Activated naive CD4-positive, alpha-beta T cell treated with anti-CD3 and anti-CD28 coated beads, Interleukin-2, amount 50 U/mL, for 16 hours (primary cell): Measurements from ENCODE around the gene NKAPL.

Source experiments
- DNase-seq: peaks from one replicate; pipeline ENCODE4 v3.0.0-alpha.2; 2020

NKAPL gene

DNA sequence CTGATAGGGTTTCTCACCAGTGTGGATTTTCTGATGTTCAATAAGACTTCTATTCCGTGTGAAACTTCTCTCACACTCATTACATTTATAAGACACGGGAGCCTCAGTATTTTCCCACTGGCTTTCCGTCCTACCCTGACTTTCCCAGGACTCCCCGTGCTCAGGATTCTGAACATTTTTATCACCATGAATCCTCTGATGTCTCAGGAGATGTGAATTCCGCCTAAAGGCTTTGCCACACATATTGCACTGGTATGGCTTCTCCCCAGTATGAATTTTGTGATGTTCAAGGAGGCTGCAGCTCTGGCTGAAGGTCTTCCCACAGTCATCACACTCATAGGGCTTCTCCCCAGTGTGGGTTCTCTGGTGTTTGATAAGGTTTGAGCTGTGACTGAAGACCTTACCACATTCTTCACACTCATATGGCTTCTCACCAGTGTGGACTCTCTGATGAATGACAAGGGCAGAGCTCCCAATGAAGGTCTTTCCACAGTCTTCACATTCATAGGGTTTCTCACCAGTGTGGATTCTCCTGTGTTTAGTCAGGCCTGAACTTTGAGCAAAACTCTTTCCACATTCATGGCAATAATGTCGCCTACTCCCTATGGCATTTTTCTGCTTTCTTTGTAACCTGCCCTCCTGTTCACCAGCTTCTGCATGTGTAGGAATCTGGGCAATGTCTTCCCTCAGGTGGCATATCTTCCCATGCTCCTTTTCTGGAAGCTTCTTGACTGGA lies 13.7 kb upstream of the NKAPL start:
- no peak for DNase-seq

DNA sequence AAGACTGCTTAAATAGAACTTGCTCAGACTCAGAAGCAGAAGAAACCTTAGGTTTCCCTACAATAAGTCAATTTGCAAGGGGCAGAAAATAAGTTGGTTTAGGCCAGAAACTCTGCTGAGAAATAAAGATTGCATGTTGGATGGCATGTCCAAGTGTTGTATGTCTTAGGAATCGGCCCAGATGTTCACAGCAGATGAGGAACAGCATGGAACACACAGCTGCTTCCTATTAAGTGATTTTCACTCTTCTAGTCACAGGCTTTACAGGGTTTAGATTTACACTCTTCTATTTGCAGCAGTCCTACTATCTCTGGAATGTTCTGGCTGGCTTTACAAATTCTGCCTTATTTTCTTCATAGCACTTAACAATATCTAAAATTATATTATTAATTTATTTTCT lies 10.2 kb upstream of the NKAPL start:
- DNase-seq: no peak

DNA sequence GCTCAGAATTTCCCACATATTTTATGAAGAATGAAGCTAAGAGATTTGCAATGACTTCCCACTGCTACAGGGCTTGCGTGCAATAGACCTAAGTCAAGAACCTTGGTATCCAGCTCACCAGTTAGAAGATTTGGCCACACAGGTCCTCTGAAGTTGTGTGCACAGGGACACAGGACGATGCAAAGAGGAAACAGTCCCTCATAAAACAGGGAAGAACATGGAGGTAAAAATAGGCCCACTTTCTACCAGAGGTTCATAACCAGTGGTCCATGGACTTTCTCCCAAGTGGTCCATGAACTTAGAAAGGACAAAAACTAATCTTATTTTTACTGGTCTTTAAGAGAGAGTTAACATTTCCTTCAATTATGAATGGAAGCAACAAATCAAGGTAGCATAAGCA lies 8.3 kb upstream of the NKAPL start:
- DNase-seq: no peak

DNA sequence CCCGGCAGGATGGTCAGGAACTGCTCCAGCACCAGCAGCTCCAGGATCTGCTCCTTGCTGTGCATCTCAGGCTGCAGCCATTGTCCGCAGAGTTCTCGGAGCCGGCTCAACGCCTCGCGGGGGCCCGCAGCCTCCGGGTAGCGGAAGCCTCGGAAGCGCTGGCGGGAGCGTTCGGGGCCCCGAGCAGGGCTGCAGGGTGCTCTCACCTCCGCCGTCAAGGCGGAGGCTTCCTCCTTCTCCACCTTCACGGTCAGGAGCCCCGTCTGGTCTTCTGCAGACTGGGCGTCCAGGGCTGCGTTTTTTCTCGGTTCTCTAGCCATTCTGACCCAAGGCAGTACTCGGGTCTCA lies 7.5 kb upstream of the NKAPL start:
- peak; percentile 35 for DNase-seq

DNA sequence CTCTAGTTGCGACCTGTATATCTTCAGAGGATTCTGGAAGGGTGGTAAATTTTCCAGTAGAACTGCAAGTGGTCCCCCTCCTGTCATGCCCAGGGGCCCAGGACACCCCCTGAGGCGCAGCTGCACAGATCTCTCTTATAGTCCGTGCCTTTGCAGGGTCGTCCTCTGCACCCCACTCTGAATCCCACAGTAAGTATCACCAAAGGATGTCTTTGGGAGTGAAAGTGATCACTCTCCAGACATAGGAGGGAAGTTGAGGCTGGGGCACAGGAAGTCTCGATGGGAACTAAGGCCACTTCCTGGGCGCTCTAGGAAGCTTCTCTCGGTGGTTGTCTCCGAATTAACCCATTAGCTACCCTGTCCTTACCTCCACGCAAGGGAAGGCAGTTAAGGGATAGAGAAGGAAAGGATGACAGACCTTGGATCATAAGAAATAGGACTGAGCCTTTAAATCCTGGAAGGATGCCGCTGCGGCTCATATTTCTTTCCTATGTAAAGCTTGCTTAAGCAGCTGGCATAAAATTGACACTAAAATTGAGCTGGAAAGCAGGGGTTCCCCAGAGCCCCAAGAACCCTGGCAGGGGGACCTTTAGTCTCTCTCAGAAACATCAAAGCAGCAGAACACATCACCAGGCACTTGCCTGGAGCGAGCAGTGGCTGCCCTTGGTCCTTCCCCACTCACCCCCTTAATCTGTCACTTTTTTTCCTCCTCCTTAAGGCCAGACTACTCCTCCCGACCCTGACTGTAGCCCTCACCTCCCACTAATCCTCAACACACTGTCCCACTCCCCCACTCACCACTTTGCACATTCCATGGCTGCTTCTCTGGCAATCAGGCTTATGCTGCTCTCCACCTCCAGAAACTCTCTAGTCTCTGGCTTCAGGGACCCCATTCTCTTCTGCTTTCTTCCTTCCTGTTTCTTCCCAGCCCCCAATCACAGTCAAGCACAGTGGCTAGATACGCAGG lies 6.8 kb upstream of the NKAPL start, which contains the start of gene ZKSCAN4:
Gene ZKSCAN4 (minus strand): TSS at position 261 of the 967 bp plus-strand sequence. CDS start 289 bp downstream, outside the sequence.
- DNase-seq: peak; percentile 84

DNA sequence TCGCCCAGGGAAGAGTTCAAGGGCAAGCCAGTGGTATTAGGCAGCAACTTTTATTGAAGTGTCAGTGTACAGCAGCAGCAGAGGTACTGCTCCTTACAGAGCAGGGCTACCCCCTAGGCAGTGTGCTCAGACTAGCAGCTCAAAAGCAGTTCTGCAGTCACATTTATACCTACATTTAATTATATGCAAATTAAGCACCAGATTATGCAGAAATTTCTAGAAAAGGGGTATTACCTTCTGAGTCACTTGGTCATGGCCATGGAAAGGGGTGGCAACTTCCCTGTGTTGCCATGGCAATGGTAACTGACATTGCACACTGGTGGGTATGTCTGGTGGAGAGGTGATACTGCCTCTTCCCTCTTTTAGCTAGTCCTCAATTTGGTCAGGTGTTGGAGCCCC lies 5.0 kb upstream of the NKAPL start:
- no peak for DNase-seq

DNA sequence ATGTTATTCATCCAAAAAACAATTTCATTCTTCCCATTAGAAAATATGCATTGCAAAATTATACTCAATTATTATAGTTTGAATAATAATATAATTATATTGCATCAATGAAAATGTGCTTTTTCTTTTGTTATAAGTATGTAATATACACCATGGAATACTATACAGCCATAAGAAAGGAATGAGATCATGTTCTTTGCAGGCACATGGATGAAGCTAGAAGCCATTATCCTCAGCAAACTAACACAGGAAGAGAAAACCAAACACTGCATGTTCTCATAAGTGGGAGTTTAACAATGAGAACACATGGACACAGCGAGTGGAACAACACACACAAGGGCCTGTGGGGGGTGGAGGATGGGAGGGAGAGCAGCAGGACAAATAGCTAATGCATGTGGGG lies 2.1 kb upstream of the NKAPL start:
- no peak for DNase-seq

DNA sequence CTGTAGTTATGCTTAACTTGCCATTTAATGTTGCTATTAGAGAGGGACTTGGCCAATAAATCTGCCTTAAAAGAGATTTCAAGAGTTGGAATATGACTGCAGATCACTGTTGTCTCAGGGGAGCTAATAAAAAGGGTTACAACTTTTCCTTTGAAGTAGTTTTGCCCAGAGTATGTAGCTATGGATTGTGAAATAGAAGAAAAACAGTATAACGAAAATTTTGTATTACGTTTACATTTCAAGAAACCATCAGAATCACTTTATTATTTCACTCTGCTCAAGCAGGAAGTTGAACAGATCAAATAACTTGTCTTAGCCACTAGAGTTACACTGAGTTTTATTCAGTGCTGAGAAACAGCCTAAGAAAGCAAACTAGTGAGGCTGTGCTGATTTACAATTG lies 4.8 kb downstream of the NKAPL start:
- DNase-seq: no peak

DNA sequence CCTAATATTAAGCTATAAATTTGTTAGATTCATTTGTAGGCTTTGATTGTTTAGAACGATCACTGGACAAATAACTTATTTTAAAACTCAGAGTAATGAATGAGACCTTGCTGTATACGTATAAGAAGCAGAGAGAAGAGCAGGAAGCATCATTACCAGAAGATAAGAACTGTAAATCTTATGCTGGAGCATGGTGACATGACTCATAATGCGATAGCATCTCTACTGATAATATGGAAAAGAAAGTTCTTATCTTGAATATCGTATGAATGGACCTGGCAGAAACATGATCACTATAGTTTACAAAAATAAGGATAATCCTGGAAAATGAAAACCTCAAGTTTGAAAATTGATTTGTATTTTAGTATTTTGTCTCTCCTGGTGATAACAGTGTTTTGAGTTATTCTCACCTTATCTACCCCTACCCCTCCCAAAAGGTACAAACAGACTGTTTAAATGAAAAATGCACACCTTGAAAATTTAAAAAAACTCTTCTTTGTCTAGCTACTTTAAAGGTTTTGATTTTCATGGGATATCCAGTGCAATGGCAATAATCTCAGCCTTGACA lies 5.8 kb downstream of the NKAPL start:
- no peak for DNase-seq

DNA sequence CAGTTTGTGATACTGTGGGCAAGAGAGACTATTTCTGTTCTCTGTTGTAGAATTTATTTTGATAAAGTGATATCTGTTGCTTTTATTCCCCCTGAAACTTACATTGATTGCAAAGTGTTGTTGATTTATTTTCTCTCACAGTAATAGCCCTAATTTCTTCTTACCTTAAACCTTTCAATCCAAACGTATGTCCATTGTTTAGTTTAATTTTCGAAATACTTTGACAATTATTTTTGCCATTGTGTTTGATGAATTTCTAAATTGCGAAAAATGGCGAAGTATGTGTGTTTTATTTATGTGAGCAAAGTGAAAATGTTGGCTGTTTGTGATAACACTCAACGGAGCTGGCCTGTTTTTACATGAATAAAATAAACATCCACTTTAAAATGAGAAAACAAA lies 7.5 kb downstream of the NKAPL start:
- no peak for DNase-seq

DNA sequence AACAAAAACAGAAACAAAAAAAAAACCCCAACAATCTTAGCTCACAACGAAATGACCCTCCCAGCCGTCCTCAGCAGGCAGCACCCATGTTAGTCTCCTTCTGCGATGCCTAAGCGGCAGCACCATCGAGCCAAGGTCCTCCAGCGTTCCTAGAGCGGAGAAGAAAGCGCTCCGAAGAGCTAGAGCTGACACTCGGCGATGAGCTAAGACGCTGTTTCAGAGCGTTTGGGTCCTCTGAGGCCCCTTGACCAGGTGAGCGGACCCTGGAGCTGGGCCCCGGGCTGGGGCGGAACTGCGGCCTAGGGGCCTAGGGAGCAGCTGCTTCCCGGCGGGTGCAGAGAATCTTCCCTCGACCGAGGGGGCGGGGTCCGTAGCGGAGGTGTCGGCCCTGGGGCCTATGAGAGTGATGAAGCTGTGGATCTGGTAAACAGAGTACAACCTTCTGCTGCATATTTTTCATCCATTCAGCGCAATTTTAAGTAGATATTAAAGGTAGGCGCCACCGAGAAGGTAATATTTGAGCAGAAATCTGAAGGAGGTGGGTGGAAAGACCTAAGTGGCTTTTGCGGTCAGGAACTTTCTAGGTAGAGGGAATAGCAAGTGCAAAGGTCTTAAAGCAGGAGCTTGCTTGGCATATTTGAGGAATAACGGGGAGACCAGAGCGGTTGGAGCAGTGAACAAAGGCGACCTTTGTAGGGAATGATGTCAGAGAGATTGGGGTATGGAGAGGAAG lies 8.0 kb downstream of the NKAPL start, which contains the start of gene ZSCAN26:
Gene ZSCAN26 (plus strand): TSS at position 182 of the 733 bp plus-strand sequence. CDS start 4,777 bp downstream, outside the sequence.
- DNase-seq: peak; percentile 91

DNA sequence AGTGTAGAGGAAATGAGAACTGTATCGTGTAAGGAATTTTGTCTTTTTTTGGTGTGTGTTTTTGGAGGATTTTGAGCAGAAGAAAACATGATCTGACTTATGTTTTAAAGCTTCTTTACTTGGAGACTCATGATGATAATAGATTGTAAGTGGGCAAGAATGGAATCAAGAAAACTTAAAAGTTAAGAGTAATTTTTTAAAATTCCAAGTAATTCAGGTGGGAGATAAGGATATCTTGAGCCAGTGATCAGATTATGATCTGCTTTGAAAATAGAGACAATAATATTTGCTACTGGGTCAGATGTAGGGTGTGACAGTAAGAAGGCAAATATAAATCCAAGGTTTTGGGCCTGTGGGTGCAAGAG lies 8.6 kb downstream of the NKAPL start:
- no peak for DNase-seq

DNA sequence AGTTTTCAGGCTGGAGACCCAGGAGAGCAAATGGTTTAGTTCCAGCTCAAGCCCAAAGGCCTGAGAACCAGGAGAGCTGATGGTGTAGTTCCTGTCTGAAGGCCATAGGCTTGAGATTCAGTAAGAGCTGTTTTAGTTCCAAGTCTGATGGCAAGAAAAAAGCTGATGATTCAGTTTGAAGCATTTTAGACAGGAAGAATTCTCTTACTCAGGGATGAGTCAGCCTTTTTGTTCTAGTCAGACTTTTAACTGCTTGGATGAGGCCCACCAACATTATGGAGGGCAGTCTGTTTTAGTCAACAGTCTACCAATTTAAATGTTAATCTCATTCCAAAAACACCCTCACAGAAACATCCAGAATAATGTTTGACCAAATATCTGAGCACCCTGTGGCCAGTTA lies 10.4 kb downstream of the NKAPL start:
- DNase-seq: no peak

DNA sequence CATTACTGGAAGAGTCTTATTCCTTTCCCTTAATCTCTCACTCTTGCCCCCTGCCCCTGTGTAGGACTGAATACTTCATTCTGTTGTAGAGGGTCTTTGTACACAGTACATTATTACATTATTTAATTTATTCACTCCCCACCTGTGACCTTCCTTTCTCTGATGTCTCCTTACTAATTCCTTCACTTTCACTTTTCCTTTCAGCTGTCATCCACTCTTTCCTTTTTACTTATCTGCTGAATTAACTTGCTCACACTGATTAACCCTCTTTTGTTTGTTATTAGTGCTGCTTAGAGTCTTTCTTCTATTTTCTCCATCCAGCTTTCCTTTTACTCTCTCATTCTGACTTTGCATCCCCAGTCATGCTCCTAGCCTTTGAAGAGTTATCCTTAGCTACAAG lies 15.8 kb downstream of the NKAPL start:
- DNase-seq: no peak

DNA sequence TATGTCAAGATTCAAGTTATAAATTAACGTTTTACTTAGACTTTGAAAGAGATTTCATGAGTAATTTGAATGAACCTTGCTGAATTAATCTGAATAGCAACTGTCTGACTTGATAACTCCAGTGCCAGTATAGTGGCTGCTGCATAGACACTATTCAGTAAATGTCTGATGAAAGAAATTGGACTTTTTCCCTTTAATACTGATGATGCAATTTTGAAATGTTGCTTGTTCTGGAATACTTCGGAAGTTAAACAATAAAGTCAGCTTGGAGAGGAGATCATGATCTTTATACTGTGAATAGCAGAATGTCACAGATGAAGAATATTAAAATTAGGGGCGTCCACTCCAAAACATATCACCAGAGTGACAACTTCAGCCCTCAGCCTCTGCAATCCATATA lies 18.6 kb downstream of the NKAPL start:
- DNase-seq: no peak

DNA sequence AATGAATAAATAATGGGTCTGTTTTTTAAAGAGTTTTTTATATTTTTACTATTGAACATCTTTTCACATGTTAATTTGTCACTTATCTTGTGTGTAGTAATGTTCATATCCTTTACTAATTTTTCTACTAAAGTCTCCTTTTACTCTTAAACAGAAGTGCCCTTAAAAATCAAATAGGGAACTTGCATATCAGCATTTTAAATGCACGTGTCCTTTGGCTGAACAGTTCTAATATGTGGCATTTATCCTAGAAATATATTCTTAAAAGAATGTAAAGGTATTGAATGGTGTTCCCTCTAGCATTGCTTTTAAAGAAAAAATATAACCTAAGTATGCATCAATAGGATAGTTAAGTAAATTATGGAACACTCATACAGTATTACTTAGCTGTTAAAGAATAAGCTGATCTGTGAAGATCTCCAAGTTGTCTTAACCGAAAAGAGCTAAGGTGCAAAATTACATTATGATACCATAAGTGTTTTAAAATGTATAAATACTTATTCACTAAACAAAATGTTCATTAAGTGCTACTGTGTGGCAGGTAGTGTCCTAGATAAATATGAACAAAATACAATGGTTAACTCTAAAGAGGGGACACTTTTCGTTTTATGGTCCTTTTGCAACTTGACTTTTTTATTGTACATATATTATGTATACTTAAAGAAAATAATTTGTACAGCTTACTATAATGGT lies 21.6 kb downstream of the NKAPL start:
- no peak for DNase-seq

DNA sequence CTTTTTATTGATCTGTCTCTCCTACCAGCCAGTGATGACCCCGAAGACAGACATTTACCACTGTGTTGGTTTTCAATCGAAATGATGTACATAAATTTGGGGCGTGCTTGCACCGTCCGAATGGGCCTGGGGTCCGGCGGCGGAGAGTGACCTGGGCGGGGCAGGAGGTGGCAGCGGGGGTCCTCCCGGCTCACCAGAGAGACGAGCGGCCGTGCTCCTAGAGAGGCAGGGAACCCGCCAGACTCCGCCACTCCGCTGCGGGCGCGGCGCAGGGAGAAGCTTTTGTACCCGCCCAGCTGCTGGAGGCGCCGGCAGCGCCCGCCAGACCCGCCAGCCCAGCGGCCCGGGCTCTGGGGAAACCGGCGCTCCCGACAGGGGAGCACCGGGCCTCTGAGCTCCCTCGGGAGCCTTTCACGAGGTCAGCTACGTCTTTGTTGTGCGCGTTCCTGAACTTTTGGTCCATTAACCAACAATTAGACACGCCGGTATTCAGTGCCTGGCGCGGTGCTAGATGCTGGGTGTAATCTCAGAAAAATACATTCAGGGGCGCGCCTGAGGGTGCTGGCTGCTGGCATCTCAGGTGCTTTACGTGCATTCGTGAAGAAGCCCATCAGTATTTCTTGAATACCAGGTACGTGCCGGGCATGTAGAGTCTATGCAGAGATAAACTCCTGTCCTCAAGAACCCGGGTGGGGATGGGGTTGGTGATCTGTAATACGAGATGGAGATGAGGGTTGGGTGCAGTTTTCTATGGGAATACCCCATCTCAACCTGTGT lies 22.4 kb downstream of the NKAPL start, which contains the start of gene PGBD1:
Gene PGBD1 (plus strand): TSS at position 285 of the 777 bp plus-strand sequence. CDS start 2,242 bp downstream, outside the sequence.
- peak; percentile 53 for DNase-seq

DNA sequence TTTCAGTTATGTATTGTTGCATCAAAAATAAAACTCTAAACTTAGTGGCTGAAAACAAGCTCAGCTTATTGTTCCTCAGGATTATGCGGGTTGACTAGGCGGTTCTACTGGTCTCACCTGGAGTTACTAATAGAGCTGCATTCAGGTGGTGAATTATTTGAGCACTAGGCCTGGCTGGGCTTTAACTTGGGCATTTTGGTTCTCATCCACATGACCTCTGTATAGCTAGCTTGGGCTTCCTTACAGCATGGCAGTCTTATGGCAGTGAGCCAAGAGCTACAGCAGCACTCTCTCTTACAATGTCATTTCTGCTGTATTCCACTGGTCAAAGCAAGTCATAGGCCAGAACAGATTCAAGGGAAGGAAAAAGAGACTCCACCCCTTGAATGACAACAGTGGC lies 23.8 kb downstream of the NKAPL start:
- DNase-seq: no peak

DNA sequence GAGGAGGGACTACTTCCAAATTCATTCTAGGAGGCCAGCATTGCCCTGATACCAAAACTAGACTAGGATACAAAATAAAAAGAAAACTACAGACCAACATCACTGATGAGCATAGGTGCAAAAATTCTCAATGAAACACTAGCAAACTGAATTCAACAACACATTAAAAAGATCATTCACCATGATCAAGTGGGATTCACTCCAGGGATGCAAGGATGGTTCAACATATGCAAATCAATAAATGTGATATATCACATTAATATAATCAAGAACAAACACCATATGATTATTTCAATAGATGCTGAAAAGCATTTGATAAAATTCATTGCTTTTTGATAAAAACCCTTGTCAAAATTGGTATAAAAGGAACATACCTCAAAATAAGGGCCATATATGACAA lies 32.5 kb downstream of the NKAPL start:
- DNase-seq: no peak

DNA sequence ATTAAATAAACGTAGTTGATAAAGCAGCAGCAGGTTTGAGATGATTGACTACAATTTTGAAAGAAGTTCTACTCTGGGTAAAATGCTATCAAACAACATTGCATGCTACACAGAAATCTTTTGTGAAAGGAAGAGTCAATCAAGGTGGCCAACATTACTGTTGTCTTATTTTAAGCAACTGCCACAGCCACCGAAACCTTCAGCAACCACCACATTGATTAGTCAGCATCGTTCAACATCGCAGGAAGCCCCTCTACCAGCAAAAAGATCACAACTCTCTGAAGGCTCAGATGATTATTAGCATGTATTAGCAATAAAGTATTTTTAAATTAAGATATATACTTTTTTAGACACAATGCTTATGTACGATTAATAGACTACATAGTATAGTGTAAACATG lies 36.2 kb downstream of the NKAPL start:
- DNase-seq: no peak

DNA sequence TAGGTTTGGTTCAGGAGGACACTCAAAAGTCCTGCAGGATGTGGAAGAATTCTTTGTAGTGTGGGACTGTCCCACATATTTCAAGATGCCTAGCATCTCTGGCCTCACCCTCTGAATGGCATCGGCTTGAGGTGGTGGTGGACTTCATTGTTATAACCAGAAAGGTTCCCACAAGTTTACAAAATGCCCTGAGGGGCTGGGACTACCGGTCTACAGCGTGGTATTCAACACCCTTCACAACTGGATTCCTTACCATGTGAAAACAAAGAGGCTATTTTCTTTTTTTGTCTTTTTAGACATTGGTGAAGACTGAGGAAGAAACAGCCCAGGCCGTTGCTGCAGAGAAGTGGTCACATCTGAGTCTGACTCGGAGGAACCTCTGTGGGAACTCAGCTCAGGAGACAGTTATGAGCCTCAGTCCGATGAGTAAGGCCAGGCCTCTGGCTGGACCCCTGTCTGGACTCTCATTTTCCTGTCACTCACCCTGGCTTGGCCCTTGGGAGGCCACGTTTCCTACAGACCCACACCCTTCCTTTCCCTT lies 37.5 kb downstream of the NKAPL start:
- DNase-seq: no peak
